HepG2 (cell line): ENCODE results near the gene COPB2. TPM values are rescaled to one million over a fixed set of nuclear protein-coding genes. Genes with fewer than 3 reads are reported as not detected.

Experiments used
- CHD4 ChIP-seq: fragments of 200-600 bp; sonication (generic); IDR thresholded peaks from 2 replicates; pipeline ENCODE4 v1.7.0; 2017; ENCODE audit warnings: mild to moderate bottlenecking, low read length, borderline replicate concordance
- DPF2 ChIP-seq: sonication (generic); formaldehyde crosslinking; IDR thresholded peaks from 2 replicates; pipeline ENCODE4 v1.4.0; 2020; ENCODE audit warnings: mild to moderate bottlenecking, low read depth, missing genetic modification reagents, borderline replicate concordance
- FOSL1 ChIP-seq: sonication (generic); formaldehyde crosslinking; IDR thresholded peaks from 2 replicates; pipeline ENCODE4 v1.9.0; 2021; ENCODE audit warnings: missing genetic modification reagents, borderline replicate concordance
- FOXC1 ChIP-seq: sonication (generic); formaldehyde crosslinking; IDR thresholded peaks from 2 replicates; pipeline ENCODE4 v1.8.0; 2022; ENCODE audit warnings: mild to moderate bottlenecking, missing genetic modification reagents, borderline replicate concordance
- GLI4 ChIP-seq: sonication (generic); formaldehyde crosslinking; IDR thresholded peaks from 2 replicates; pipeline ENCODE4 v1.5.1; 2020; ENCODE audit warnings: missing genetic modification reagents, mild to moderate bottlenecking, moderate library complexity, borderline replicate concordance
- KDM5B ChIP-seq: sonication (generic); formaldehyde crosslinking; IDR thresholded peaks from 2 replicates; pipeline ENCODE4 v1.4.0; 2020; ENCODE audit warnings: missing genetic modification reagents, mild to moderate bottlenecking, borderline replicate concordance
- KLF12 ChIP-seq: sonication (generic); formaldehyde crosslinking; IDR thresholded peaks from 2 replicates; pipeline ENCODE4 v1.4.0; 2020; ENCODE audit warnings: missing genetic modification reagents, borderline replicate concordance
- MEF2D ChIP-seq: sonication (generic); formaldehyde crosslinking; IDR thresholded peaks from 2 replicates; pipeline ENCODE4 v1.5.1; 2020; ENCODE audit warnings: mild to moderate bottlenecking, missing genetic modification reagents
- MEIS2 ChIP-seq: sonication (generic); formaldehyde crosslinking; IDR thresholded peaks from 2 replicates; pipeline ENCODE4 v1.9.0; 2021; ENCODE audit warnings: mild to moderate bottlenecking, missing genetic modification reagents
- MXD4 ChIP-seq: IDR thresholded peaks from 2 replicates; pipeline ENCODE4 v1.6.1; 2016; ENCODE audit warnings: mild to moderate bottlenecking, missing biosample characterization, missing genetic modification reagents
- POLR2AphosphoS5 ChIP-seq: IDR thresholded peaks from 2 replicates; pipeline ENCODE4 v1.6.1; 2012; ENCODE audit warnings: low read depth, low read length
- RARA ChIP-seq: IDR thresholded peaks from 2 replicates; pipeline ENCODE4 v1.6.1; 2016; ENCODE audit warnings: missing genetic modification reagents, missing compliant biosample characterization
- RXRB ChIP-seq: IDR thresholded peaks from 2 replicates; pipeline ENCODE4 v1.6.1; 2016; ENCODE audit warnings: borderline replicate concordance, missing genetic modification reagents, missing compliant biosample characterization
- SATB2 ChIP-seq: sonication (generic); formaldehyde crosslinking; IDR thresholded peaks from 2 replicates; pipeline ENCODE4 v1.5.0; 2020; ENCODE audit warnings: missing genetic modification reagents
- SP4 ChIP-seq: sonication (generic); formaldehyde crosslinking; IDR thresholded peaks from 2 replicates; pipeline ENCODE4 v1.8.1; 2023; ENCODE audit warnings: mild to moderate bottlenecking, missing genetic modification reagents
- SRY ChIP-seq: sonication (generic); formaldehyde crosslinking; IDR thresholded peaks from 2 replicates; pipeline ENCODE4 v1.8.0; 2022; ENCODE audit warnings: mild to moderate bottlenecking, missing genetic modification reagents
- ZC3H4 ChIP-seq: sonication (generic); formaldehyde crosslinking; IDR thresholded peaks from 2 replicates; pipeline ENCODE4 v1.4.0; 2020; ENCODE audit warnings: missing genetic modification reagents, borderline replicate concordance
- ZEB1 ChIP-seq: IDR thresholded peaks from 2 replicates; pipeline ENCODE4 v1.6.1; 2012; ENCODE audit warnings: mild to moderate bottlenecking, low read depth, inconsistent platforms; ENCODE audit not compliant: insufficient replicate concordance
- ZNF333 ChIP-seq: sonication (generic); formaldehyde crosslinking; IDR thresholded peaks from 2 replicates; pipeline ENCODE4 v1.4.0; 2020; ENCODE audit warnings: mild to moderate bottlenecking, missing genetic modification reagents, borderline replicate concordance
- ZNF44 ChIP-seq: sonication (generic); formaldehyde crosslinking; IDR thresholded peaks from 2 replicates; pipeline ENCODE4 v1.5.1; 2020; ENCODE audit warnings: mild to moderate bottlenecking, missing genetic modification reagents
- ZNF816 ChIP-seq: sonication (generic); formaldehyde crosslinking; IDR thresholded peaks from 2 replicates; pipeline ENCODE4 v1.8.0; 2022; ENCODE audit warnings: missing genetic modification reagents, mild to moderate bottlenecking, borderline replicate concordance
- polyA plus RNA-seq, 8 experiments: library from polyadenylated mRNA; depleted of rRNA in 3 of 8; stranded (reverse) in 7 of 8; unstranded in 1 of 8; fragments of >200 nt; fragmentation: Illumina TruSeq in 4 of 8; extraction: Trizol in 4 of 8; gene quantifications; 2 replicates each; pipeline versions ENCODE4 v1.2.1 to v1.2.3, GENCODE V29; 2011 to 2016; ENCODE audit warnings: low read depth in 4 of 8, missing spikeins in 1 of 8, mixed read lengths in 1 of 8; ENCODE audit not compliant: insufficient read depth in 1 of 8
- total RNA-seq, 5 experiments: library from RNA; depleted of rRNA; stranded (reverse); fragments of >200 nt; fragmentation: Illumina TruSeq; extraction: Trizol; gene quantifications; 2 replicates each; pipeline ENCODE4 v1.2.3, GENCODE V29; 2016; ENCODE audit warnings: low read depth in 1 of 5
- TF ChIP-seq, protein P1 (sequence below): sonication (generic); formaldehyde crosslinking; IDR thresholded peaks from 2 replicates; pipeline ENCODE4 v1.8.0; 2022; ENCODE audit warnings: mild to moderate bottlenecking, missing genetic modification reagents
- TF ChIP-seq, protein P2 (sequence below): sonication (generic); formaldehyde crosslinking; IDR thresholded peaks from 2 replicates; pipeline ENCODE4 v1.5.1; 2020; ENCODE audit warnings: missing genetic modification reagents, mild to moderate bottlenecking, borderline replicate concordance
- TF ChIP-seq, protein P3 (sequence below): sonication (generic); formaldehyde crosslinking; IDR thresholded peaks from 2 replicates; pipeline ENCODE4 v1.5.1; 2020; ENCODE audit warnings: mild to moderate bottlenecking, moderate library complexity, missing genetic modification reagents
- TF ChIP-seq, protein P4 (sequence below): sonication (generic); formaldehyde crosslinking; IDR thresholded peaks from 2 replicates; pipeline ENCODE4 v1.4.0; 2020; ENCODE audit warnings: mild to moderate bottlenecking, missing genetic modification reagents

The COPB2 gene
- total and polyA plus RNA-seq, 2 of the 13 experiments (the other 11 are each of a cell fraction or from before 2014, with no cell fraction given): 83.3 to 217 TPM

DNA sequence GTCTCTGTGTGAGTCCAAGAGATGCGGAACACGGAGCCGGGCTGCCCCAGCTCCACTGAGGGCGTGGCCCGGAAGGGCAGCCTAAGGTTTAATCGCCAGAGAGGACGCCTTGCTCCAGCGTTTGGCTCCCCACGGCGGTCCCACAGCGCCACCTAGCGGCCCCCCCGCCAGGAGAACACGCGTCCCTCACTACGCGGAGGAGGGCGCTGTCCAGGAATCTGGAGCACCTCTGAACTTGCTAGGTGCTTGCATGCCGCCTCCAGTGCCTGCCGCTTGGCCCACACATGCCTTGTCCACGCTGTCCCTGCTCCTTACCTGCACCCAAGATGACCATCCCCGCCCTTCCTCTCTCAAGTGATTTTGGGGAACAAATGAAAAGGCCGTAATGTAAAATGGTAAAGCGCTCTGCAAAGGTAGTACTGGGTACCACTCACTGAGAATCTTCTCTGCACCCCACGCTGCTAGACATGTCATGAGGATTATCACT, 60.0 kb downstream of the COPB2 start (continued):
- TF ChIP-seq RXRB (CRISPR knock-in tag) (peak; percentile 40; the same call in 1 of the 2 replicates), KDM5B (CRISPR knock-in tag) (peak; percentile 66; the same call in 1 of the 2 replicates), MEF2D (CRISPR knock-in tag) (no peak), ZNF333 (CRISPR knock-in tag) (no peak), ZC3H4 (CRISPR knock-in tag) (no peak), MXD4 (CRISPR knock-in tag) (0 out of 2 replicates have a peak, but pooled peaks have one; percentile 47), DPF2 (CRISPR knock-in tag) (no peak), GLI4 (CRISPR knock-in tag) (no peak), RARA (CRISPR knock-in tag) (no peak), FOSL1 (no peak), CHD4 (no peak), SATB2 (no peak), ZEB1 (no peak), MEIS2 (CRISPR knock-in tag) (no peak), SRY (CRISPR knock-in tag) (no peak), SP4 (CRISPR knock-in tag) (peak; percentile 56; the same call in 1 of the 2 replicates), KLF12 (peak; percentile 95; the same call in 1 of the 2 replicates), FOXC1 (0 out of 2 replicates have a peak, but pooled peaks have one; percentile 45), ZNF44 (CRISPR knock-in tag) (no peak), ZNF816 (CRISPR knock-in tag) (no peak), POLR2AphosphoS5 (no peak)
- TF ChIP-seq, protein P1, sequence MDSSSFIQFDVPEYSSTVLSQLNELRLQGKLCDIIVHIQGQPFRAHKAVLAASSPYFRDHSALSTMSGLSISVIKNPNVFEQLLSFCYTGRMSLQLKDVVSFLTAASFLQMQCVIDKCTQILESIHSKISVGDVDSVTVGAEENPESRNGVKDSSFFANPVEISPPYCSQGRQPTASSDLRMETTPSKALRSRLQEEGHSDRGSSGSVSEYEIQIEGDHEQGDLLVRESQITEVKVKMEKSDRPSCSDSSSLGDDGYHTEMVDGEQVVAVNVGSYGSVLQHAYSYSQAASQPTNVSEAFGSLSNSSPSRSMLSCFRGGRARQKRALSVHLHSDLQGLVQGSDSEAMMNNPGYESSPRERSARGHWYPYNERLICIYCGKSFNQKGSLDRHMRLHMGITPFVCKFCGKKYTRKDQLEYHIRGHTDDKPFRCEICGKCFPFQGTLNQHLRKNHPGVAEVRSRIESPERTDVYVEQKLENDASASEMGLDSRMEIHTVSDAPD: no peak
- TF ChIP-seq, protein P2, sequence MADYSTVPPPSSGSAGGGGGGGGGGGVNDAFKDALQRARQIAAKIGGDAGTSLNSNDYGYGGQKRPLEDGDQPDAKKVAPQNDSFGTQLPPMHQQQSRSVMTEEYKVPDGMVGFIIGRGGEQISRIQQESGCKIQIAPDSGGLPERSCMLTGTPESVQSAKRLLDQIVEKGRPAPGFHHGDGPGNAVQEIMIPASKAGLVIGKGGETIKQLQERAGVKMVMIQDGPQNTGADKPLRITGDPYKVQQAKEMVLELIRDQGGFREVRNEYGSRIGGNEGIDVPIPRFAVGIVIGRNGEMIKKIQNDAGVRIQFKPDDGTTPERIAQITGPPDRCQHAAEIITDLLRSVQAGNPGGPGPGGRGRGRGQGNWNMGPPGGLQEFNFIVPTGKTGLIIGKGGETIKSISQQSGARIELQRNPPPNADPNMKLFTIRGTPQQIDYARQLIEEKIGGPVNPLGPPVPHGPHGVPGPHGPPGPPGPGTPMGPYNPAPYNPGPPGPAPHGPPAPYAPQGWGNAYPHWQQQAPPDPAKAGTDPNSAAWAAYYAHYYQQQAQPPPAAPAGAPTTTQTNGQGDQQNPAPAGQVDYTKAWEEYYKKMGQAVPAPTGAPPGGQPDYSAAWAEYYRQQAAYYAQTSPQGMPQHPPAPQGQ (CRISPR knock-in tag): no peak
- TF ChIP-seq, protein P3, sequence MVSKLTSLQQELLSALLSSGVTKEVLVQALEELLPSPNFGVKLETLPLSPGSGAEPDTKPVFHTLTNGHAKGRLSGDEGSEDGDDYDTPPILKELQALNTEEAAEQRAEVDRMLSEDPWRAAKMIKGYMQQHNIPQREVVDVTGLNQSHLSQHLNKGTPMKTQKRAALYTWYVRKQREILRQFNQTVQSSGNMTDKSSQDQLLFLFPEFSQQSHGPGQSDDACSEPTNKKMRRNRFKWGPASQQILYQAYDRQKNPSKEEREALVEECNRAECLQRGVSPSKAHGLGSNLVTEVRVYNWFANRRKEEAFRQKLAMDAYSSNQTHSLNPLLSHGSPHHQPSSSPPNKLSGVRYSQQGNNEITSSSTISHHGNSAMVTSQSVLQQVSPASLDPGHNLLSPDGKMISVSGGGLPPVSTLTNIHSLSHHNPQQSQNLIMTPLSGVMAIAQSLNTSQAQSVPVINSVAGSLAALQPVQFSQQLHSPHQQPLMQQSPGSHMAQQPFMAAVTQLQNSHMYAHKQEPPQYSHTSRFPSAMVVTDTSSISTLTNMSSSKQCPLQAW (CRISPR knock-in tag): peak; percentile 77
- TF ChIP-seq, protein P4, sequence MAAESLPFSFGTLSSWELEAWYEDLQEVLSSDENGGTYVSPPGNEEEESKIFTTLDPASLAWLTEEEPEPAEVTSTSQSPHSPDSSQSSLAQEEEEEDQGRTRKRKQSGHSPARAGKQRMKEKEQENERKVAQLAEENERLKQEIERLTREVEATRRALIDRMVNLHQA (CRISPR knock-in tag): no peak
